ENCODE results near the gene SPINK1. TPM values are rescaled to one million over a fixed set of nuclear protein-coding genes. Genes with fewer than 3 reads are reported as not detected.

The SPINK1 gene
- total RNA-seq, 3 donors from 2014 or later: 254 to 1,081 (median 273) TPM

- TF ChIP-seq CTCF (IDR thresholded peaks at IDR 0.05): no peak
- DNase-seq: no peak
Observed at GRCh38 chr5:147779694-147780093, 51.8 kb downstream of the SPINK1 start.

GRCh38 chr5:147776989-147777388, 54.5 kb downstream of the SPINK1 start:
- DNase-seq: no peak
- intact Hi-C loops (cut with DNase I, micrococcal nuclease): no loop called here
- H3K36me3 ChIP-seq (ENCODE audit: low read depth): no peaks in the 10 kb centered on the region
- no peak overlapping the region for H3K4me3 ChIP-seq
- TF ChIP-seq CTCF (IDR thresholded peaks at IDR 0.05): no peak
- H3K9me3 ChIP-seq: no peaks in the 10 kb centered on the region
- no peaks in the 10 kb centered on the region for H3K4me1 ChIP-seq (ENCODE audit: low read depth)
- ATAC-seq: no peak

More at GRCh38 chr5:147779694-147780093, 51.8 kb downstream of the SPINK1 start:
- H3K9me3 ChIP-seq: no peaks in the 10 kb centered on the region
- H3K36me3 ChIP-seq (ENCODE audit: low read depth): no peaks in the 10 kb centered on the region
- no peak for ATAC-seq
- H3K4me1 ChIP-seq (ENCODE audit: low read depth): no peaks in the 10 kb centered on the region
- no peak overlapping the region for H3K4me3 ChIP-seq
- intact Hi-C loops (cut with DNase I, micrococcal nuclease): no loop called here

Other genes starting within 250 kb of the SPINK1 start
- gene JAKMIP2, start 48.9 kb downstream of the SPINK1 start, total RNA-seq: 1 to 10 TPM in 2 of 3 donors, under 1 TPM in 1; 0.90 to 9.0 (median 2.0) TPM
- not detected for gene SCGB3A2, start 47.0 kb upstream of the SPINK1 start, total RNA-seq
- gene C5orf46, start 74.9 kb upstream of the SPINK1 start, total RNA-seq: not detected
- 10 to 100 TPM in 1 of 3 donors, 1 to 10 TPM in 2; 2.8 to 11.0 (median 6.2) TPM for gene SPINK5, start 232.3 kb upstream of the SPINK1 start, total RNA-seq